Kidney epithelial cell (primary cell): ENCODE measurements around the gene ADAMTSL1. TPM values are rescaled to one million over a fixed set of nuclear protein-coding genes. Genes with fewer than 3 reads are reported as not detected.

Source experiments
- DNase-seq: peaks from one replicate; pipeline ENCODE4 v3.0.0-alpha.2; 2010; ENCODE audit warnings: low read depth
- H3K27me3 ChIP-seq: 2 replicates; pipeline ENCODE4 v1.6.0; 2011; ENCODE audit warnings: low read length; ENCODE audit not compliant: control insufficient read depth, insufficient read depth
- H3K36me3 ChIP-seq: 2 replicates; pipeline ENCODE4 v1.5.1; 2011; ENCODE audit warnings: low read length; ENCODE audit not compliant: control insufficient read depth, insufficient read depth
- H3K4me3 ChIP-seq: 2 replicates; pipeline ENCODE4 v1.5.1; 2011; ENCODE audit warnings: low read depth, mild to moderate bottlenecking, control low read depth, low read length
- CTCF ChIP-seq: IDR thresholded peaks from 2 replicates; pipeline ENCODE4 v1.5.1; 2011; ENCODE audit warnings: mild to moderate bottlenecking, moderate library complexity, low read length, control low read depth, inconsistent platforms; ENCODE audit not compliant: insufficient read depth, poor library complexity, severe bottlenecking
- total RNA-seq: library from RNA; depleted of rRNA; stranded (reverse); fragments of >200 nt; gene quantifications from 2 replicates; pipeline ENCODE4 v1.2.3, GENCODE V29; 2015

The ADAMTSL1 gene
- total RNA-seq, 1 donor from 2014 or later: 0.08 TPM

- TF ChIP-seq CTCF: no peak
- Histone ChIP-seq H3K4me3 (no peak overlapping the region), H3K27me3 (no peaks in the 10 kb centered on the region), H3K36me3 (no peaks in the 10 kb centered on the region)
- no peak for DNase-seq
These were observed 26.8 kb upstream of the ADAMTSL1 start for GRCh38 chr9:18447131-18447530.

DNA sequence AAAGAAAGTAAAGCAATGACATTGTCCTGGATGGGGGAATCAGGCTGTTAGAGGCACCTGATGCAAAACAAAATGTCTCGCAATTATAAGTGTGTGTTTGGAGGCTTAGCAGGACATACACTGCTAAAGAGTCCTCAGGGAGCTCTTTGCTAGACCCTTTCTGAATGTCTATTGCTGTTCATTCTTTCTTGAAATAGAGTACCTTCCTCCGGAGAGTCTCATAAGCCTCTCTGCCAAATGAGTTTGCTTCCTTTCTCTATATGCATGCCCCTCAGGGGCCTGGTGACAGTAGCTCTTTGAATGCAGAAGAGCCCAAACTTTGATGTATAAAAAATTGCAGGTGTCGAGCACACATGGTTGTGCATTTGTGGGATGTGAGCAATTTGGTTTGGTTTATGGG is 26.4 kb upstream of the ADAMTSL1 start:
- Histone ChIP-seq H3K36me3 (no peaks in the 10 kb centered on the region), H3K4me3 (no peak overlapping the region), H3K27me3 (no peaks in the 10 kb centered on the region)
- TF ChIP-seq CTCF: no peak
- no peak for DNase-seq

DNA sequence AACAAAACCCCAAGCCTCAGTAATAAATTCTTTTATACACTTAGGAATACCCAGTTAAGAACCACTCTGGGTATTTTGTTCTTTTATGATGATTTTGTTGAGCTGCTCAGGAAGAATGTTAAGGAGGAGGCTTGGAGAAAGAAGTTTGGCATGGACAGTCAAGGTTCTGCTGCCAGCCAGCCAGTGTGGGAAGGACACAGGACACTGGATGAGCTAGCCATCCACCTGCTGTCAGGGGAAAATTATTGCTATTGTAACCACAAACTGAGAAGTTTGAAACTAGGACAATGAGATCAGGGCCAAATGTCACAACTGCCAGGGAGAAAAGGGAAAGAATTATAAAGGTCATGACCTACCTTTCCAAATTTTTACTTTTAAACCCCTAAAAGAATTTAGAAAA is 25.9 kb upstream of the ADAMTSL1 start:
- no peaks in the 10 kb centered on the region for H3K36me3 ChIP-seq
- no peak for DNase-seq
- no peak for TF ChIP-seq CTCF
- no peaks in the 10 kb centered on the region for H3K27me3 ChIP-seq
- no peak overlapping the region for H3K4me3 ChIP-seq

DNA sequence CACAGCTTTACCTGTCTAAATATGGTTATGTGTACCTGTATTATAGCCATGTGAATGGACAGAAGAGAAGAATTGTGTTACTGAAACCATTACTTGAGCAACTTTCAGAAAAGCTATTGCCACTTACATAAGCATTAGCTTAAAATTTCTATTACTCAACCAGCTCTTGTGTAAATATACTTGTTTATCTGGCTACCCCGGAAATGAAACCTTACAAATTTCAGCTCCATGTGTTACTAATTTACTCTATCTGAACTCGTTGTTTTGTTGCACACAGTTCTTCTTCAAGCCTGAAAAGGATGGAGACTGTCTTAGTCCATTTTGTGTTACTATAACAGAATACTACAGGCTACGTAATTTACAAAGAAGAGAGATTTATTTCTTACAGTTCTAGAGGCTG is 22.5 kb upstream of the ADAMTSL1 start:
- Histone ChIP-seq H3K4me3 (no peak overlapping the region), H3K27me3 (no peaks in the 10 kb centered on the region), H3K36me3 (no peaks in the 10 kb centered on the region)
- DNase-seq: no peak
- TF ChIP-seq CTCF: no peak

DNA sequence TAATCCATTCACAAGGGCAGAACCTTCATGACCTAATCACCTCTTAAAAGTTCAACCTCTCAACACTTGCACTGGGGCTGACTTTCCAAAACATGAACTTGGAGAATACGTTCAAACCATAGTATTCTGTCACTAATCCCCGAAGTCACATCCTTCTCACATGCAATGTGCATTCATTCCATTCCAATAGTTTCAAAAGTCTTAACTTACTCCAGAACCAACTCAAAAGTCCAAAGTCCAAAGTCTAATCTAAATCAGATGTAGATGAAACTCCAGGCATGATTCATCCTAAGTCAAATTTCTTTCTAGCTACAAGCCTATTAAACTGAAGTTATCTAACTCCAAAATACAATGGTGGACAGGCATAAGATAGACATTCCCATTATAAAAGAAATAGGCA is 21.7 kb upstream of the ADAMTSL1 start:
- Histone ChIP-seq H3K4me3 (no peak overlapping the region), H3K36me3 (no peaks in the 10 kb centered on the region), H3K27me3 (no peaks in the 10 kb centered on the region)
- DNase-seq: no peak
- TF ChIP-seq CTCF: no peak

- no peak for DNase-seq
- no peaks in the 10 kb centered on the region for H3K36me3 ChIP-seq
- no peak overlapping the region for H3K4me3 ChIP-seq
- H3K27me3 ChIP-seq: no peaks in the 10 kb centered on the region
- TF ChIP-seq CTCF: no peak
These were observed 17.2 kb upstream of the ADAMTSL1 start for GRCh38 chr9:18456624-18457237.
